Stimulated activated naive B cell treated with anti-CD40 and anti-IgM and Interleukin-4, amounts not matched to agents 10 μg/mL and 1 μg/mL and 100 μg/mL, for 72 hours (primary cell): Measurements from ENCODE around the gene CDH23.
"Not testable (repeated sequence)": the region's sequence is repeated elsewhere in the genome, so short reads cannot be mapped to it uniquely, and the experiment has no call there.

Experiments used
- ATAC-seq, 2 donors: fragments of 150-1000 bp; cut with Tn5 transposase; replicated peaks; 2 replicates each; pipeline ENCODE4 v1.10.0; 2021; ENCODE audit warnings: moderate library complexity in 1 of 2
- DNase-seq: peaks from one replicate; pipeline ENCODE4 v3.0.0; 2021
- H3K27ac Mint-ChIP-seq: one replicate; pipeline ENCODE4 v1.8.0; 2022; ENCODE audit warnings: mild to moderate bottlenecking, mixed read lengths
- H3K27me3 Mint-ChIP-seq, 2 donors: one replicate each; pipeline ENCODE4 v1.8.0; 2022; ENCODE audit warnings: mixed read lengths in 2 of 2
- H3K36me3 Mint-ChIP-seq, 2 donors: one replicate each; pipeline ENCODE4 v1.8.0; 2022; ENCODE audit warnings: mixed read lengths in 2 of 2, mild to moderate bottlenecking in 1 of 2
- H3K4me1 Mint-ChIP-seq, 2 donors: one replicate each; pipeline ENCODE4 v1.8.0; 2022; ENCODE audit warnings: mixed read lengths in 2 of 2, mild to moderate bottlenecking in 1 of 2
- H3K4me3 Mint-ChIP-seq, 2 donors: one replicate each; pipeline ENCODE4 v1.8.0; 2022; ENCODE audit warnings: mild to moderate bottlenecking in 2 of 2, mixed read lengths in 2 of 2, moderate library complexity in 1 of 2
- H3K9me3 Mint-ChIP-seq, 2 donors: one replicate each; pipeline ENCODE4 v1.8.0; 2022; ENCODE audit warnings: mixed read lengths in 2 of 2, mild to moderate bottlenecking in 1 of 2

The CDH23 gene

DNA sequence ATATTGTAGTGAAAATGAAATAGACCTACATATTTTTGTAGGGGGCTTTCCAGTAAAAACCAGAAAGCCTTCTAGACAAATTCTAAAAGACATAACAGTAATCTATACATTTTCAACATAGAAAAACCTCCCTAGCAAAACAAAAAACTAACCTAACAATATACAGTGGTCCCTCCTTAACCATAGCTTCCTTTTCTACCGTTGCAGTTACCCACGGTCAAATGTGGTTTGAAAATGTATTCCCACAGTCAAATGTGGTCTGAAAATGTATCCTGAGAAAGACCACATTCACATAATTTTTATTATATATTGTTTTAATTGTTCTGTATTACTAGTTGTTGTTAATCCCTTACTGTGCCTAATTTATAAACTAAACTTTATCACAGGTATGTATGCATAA, 448.0 kb downstream of the CDH23 start:
- ATAC-seq (no peak), DNase-seq (no peak)
- Mint-ChIP-seq H3K4me3 (no peak overlapping the region), H3K27ac (no peak overlapping the region), H3K36me3 (peaks cover 3 to 20% of the 10 kb centered on the region in 2 donors), H3K4me1 (peaks cover 34 to 76% of the 10 kb centered on the region in 2 donors), H3K9me3 (no peaks in the 10 kb centered on the region), H3K27me3 (no peaks in the 10 kb centered on the region)

DNA sequence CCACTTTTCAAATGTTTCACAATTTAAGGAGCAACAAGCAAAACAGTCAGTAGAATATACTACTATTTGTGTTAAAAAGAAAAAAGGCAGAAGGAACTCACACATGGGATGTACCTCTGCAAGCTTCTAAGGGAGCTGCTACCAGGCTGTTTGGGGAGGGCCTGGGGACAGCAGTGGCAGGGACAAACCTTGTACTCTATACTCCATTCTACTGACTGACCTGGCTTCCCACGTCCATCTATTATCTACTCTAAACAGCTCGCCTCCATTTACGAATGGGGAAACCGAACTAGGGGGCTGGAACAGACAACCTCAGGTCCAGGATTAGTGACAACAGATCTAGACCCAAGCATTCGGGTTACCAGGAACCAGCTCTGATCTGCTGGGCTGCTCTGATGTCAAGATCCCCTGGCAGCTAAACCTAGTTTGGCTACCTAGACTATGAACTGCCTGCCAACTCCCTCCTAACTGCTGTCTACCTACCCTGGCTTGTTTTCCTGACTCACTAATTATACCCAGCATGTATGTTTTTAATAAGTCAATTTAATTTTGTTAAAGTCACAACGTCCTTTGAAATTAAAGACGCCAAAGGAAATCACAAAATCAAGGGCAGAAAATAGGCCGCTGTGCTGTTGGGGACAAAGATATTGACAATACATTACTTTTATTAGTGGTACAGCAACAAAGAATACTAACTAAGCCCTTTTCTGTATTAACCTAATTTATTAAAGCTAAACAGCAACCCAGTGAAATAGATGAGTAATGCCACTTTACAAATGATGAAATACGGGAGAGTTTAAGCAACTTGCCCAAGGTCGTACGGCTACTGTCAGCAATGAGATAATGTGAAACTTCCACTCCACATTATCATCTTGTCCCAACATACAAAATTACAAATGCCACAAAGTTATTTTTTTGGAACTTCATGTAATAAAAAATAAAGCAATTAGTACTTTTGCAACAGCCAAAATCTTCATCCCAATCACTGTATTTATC, 449.0 kb downstream of the CDH23 start:
- Mint-ChIP-seq H3K36me3 (peaks cover 3 to 23% of the 10 kb centered on the region in 2 donors), H3K9me3 (no peaks in the 10 kb centered on the region), H3K4me1 (peaks cover 34 to 76% of the 10 kb centered on the region in 2 donors), H3K27ac (no peak overlapping the region), H3K4me3 (no peak overlapping the region), H3K27me3 (no peaks in the 10 kb centered on the region)
- ATAC-seq = no peak
- DNase-seq = no peak

DNA sequence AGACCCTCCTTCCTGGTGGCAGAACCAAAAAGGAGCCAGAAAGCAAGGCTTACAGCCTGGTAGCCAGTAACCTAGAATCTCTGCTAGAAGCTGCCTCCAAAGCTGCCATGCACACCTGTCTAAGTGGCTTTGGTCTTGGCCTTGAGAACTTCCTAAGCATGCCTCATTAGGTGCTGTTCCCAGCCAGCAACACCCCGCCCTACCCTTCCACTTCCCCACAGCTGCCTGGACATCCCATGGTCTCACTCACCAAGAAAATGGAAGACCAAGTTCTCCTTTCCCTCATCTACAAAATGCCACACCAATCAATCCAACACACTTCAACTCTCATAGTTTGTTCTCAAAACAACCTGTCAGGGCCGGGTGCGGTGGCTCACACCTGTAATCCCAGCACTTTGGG, 450.1 kb downstream of the CDH23 start:
- no peak overlapping the region for H3K4me3 Mint-ChIP-seq
- peaks cover 0 to 2% of the 10 kb centered on the region in 2 donors for H3K9me3 Mint-ChIP-seq
- H3K36me3 Mint-ChIP-seq = peaks cover 3 to 23% of the 10 kb centered on the region in 2 donors
- H3K27me3 Mint-ChIP-seq = no peaks in the 10 kb centered on the region
- DNase-seq (no peak), ATAC-seq (no peak)
- no peak overlapping the region for H3K27ac Mint-ChIP-seq
- H3K4me1 Mint-ChIP-seq = peaks cover 35 to 76% of the 10 kb centered on the region in 2 donors

DNA sequence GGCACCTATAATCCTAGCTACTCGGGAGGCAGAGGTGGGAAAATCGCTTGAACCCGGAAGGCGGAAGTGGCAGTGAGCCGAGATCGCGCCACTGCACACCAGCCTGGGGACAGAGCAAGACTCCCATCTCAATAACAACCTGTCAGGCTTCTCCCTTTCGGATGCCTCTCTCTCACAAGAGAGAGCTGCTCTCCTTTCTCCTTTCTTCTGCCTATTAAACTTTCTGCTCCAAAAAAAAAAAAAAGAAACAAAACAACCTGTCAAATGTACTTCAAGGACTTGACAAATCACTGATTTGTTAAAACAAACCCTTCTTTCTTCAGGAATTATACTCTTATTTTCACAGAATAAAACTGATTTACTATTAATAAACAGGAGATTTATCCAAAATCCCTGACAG, 450.7 kb downstream of the CDH23 start:
- peaks cover 3 to 23% of the 10 kb centered on the region in 2 donors for H3K36me3 Mint-ChIP-seq
- DNase-seq (no peak), ATAC-seq (no peak)
- H3K27ac Mint-ChIP-seq = no peak overlapping the region
- no peak overlapping the region for H3K4me3 Mint-ChIP-seq
- H3K27me3 Mint-ChIP-seq = no peaks in the 10 kb centered on the region
- peaks cover 0 to 2% of the 10 kb centered on the region in 2 donors for H3K9me3 Mint-ChIP-seq
- peaks cover 40 to 76% of the 10 kb centered on the region in 2 donors for H3K4me1 Mint-ChIP-seq

DNA sequence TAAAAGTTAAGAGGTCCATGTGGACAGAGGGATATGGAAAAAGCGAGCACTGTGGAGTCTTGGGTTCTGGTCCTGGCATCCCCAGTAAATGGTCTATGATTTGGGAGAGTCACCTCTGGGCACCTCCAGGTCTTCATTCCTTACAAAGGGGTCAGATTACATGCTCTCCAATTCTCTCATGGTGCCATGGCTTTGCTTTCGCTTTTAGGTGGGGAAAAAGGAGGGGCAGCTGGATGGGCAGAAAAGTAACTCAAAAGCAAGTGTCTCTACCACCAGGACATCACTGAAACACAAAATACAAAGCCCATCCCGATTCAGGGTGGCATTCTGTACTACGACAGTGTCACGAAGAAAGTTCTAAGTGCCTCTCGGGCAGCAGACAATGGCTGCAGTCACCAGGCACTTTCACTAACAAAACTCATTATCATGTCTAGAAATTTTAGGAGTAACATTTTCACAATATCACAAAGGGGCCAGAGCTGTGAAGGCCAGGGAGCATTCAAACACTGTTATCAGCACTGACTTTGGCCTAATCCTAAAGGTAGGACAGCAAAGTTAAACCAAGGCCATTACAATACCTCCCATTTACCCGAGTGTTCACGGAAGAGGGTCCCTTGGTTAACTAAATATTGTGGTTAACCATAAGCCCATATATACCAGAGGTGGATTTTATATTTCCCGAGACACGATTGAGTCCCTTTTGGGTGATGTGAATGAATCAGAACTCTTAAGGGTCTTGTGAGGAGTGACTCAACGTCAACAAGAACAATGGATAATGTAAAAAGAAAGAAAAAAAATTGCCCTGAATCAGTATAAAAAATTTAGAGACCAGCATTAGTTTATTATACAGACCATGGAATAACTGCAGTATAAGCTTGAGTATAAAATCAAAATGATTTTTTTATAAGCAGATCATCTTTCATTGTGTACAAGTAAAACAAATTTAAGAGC, 451.9 kb downstream of the CDH23 start:
- Mint-ChIP-seq H3K36me3 (peaks cover 3 to 16% of the 10 kb centered on the region in 2 donors), H3K4me1 (peaks cover 35 to 69% of the 10 kb centered on the region in 2 donors), H3K4me3 (no peak overlapping the region), H3K9me3 (peaks cover 0 to 2% of the 10 kb centered on the region in 2 donors), H3K27me3 (no peaks in the 10 kb centered on the region), H3K27ac (peak overlapping the region; percentile 32)
- ATAC-seq (no peak), DNase-seq (no peak)

DNA sequence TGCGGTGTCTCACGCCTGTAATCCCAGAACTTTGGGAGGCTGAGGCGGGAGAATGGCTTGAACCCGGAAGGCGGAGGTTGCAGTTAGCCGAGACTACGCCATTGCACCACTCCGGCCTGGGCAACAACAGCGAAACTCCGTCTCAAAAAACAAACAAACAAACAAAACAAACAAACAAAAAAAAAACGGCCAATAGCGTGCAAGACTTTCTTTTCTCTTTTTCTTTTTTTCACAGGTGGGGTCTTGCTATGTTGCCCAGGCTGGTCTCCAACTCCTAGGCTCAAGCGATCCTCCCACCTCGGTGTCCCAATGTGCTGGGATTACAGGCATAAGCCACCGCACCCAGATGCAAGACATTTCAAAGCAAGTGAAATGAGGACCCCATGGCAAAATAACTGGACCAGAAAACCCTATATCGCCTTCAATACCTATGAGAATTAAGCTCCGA, 452.8 kb downstream of the CDH23 start:
- no peaks in the 10 kb centered on the region for H3K27me3 Mint-ChIP-seq
- DNase-seq (no peak), ATAC-seq (no peak)
- H3K4me1 Mint-ChIP-seq = peaks cover 35 to 61% of the 10 kb centered on the region in 2 donors
- no peak overlapping the region for H3K27ac Mint-ChIP-seq
- H3K9me3 Mint-ChIP-seq = peaks cover 0 to 2% of the 10 kb centered on the region in 2 donors
- H3K36me3 Mint-ChIP-seq = peaks cover 3 to 16% of the 10 kb centered on the region in 2 donors
- peak overlapping the region; percentile 86 to 89 for H3K4me3 Mint-ChIP-seq

DNA sequence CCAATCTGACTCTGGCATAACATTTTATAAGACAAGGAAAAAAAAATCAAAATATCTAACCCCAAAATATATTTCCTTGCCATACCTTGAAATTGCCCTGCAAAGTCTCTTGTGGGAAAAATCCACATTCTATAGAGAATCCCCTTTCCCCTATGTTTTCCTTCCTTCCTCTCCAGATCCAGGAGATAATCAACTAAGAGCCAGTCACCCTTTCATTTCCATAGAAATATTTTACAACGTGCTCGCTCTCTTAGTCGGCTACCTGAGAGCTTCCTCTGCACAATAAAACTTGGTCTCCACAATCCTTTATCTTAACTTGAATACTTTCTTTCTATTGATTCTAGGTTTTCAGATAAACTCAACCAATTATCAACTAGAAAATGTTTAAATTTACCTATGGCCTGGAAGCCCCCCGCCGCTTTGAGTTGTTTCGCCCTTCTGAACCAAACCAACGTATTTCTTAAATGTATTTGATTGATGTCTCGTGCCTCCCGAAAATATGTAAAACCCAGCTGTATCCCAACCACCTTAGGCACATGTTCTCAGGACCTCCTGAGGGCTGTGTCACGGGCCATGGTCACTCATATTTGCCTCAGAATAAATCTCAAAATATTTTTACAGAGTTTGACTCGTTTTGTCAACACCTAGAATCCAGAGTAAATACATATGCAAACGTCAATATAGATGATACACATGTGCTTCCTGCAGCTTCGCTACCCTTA, 453.5 kb downstream of the CDH23 start:
- Mint-ChIP-seq H3K27ac (peak overlapping the region; percentile 91), H3K4me3 (peak overlapping the region; percentile 86 to 89), H3K4me1 (peaks cover 33 to 60% of the 10 kb centered on the region in 2 donors), H3K36me3 (peaks cover 3 to 13% of the 10 kb centered on the region in 2 donors), H3K9me3 (peaks cover 0 to 2% of the 10 kb centered on the region in 2 donors), H3K27me3 (no peaks in the 10 kb centered on the region)
- ATAC-seq = no peak
- no peak for DNase-seq

DNA sequence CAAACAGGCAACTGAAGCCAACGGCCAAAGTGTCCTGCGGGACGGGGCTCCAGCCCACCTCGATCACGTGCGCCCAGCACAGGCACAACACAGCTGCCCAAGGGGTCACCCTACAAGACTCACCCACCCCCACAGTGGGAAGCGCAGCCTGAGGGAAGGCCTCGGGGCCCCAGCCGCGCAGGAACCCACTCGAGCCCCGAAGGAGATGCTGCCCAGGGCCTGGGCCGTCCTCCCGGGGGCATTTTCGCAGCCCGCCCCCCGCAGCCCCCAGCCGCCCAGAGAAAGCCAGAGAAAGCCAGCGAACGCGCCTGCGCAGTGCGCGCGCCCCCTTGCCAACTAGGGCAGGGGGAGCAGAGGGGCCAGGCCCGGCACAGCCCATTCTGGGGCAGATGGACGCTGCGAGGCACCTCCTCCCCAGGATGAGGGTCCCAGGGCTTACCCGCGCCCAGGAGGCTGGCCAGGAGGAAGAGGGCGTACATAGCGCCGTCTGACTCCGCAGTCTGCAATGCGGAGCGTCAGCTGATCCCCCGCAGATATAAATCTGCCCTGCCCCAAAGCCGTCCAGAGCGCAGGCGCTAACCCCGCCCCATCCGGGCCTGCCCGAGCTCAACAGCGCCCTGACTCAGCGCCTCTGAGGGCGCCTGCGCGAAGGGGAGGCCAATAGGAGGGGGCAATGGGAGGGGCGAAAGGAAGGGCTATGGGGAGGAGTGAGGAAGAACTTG, 454.2 kb downstream of the CDH23 start, which contains the start of gene PSAP:
PSAP (minus strand) TSS at position 509 of the 722 bp plus-strand sequence; CDS start at position 479, 30 bp downstream.
- Mint-ChIP-seq H3K9me3 (peaks cover 0 to 2% of the 10 kb centered on the region in 2 donors), H3K27me3 (no peaks in the 10 kb centered on the region), H3K27ac (peak within 1 kb of the TSS; percentile 91), H3K4me3 (peak within 1 kb of the TSS; percentile 86 to 89), H3K4me1 (peaks cover 33 to 54% of the 10 kb centered on the region in 2 donors), H3K36me3 (peaks cover 3 to 13% of the 10 kb centered on the region in 2 donors)
- DNase-seq (peak; percentile 97), ATAC-seq (peak; percentile 97 to 98)

DNA sequence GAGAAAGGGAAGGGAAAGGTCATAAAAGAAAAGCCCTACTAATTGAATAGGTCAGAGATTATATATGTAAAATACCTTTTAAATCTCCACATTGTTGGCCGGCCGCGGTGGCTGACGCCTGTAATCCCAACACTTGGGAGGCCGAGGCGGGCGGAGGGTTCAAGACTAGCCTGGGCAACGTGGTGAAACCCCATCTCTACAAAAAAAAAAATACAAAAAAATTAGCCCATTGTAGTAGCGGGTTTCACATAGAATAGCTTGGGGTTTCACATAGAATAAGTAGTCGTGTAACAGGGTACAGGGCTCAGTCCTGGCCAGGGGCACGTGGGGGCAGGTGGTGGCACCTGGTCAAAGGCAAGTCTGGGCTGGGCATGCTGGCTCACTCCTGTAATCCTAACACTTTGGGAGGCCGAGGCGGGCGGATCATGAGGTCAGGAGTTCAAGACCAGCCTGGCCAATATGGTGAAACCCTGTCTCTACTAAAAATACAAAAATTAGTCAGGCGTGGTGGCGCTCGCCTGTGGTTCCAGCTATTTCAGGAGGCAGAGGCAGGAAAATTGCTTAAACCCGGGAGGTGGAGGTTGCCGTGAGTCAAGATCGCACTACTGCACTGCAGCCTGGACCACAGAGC, 454.9 kb downstream of the CDH23 start:
- H3K4me1 Mint-ChIP-seq = peaks cover 33 to 54% of the 10 kb centered on the region in 2 donors
- H3K9me3 Mint-ChIP-seq, H3K27me3 Mint-ChIP-seq, DNase-seq: not testable (repeated sequence)
- ATAC-seq = peak; percentile 11 to 22
- peaks cover 3 to 13% of the 10 kb centered on the region in 2 donors for H3K36me3 Mint-ChIP-seq
- peak overlapping the region; percentile 91 for H3K27ac Mint-ChIP-seq
- H3K4me3 Mint-ChIP-seq = peak overlapping the region; percentile 86 to 89

DNA sequence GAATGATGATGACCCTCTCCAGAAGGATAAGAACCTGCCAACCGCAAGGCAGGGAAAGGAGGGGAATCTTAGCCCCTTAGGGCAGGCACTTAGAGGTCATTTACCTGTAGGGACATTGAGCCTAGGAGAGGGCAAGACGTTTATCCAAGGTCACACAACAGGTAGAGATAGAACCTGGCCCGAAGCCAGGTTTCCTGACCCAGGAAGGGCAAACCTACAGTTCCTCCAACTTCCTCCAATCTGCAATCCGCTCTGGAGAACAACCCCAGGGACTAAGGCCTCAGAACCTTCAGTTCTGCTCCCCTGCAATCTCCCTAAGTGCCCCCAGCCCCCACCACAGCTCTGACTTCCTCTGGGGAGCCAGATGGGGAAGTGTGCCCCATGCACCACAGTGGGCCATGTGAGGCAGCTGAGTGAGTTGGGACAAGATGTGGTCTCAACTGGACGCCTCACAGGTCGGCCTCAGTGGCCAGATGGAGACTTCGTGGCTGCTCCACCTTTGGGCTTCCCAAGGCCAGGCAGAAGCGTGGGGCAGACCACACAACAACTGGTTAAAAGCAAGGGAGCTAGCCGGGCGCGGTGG, 455.7 kb downstream of the CDH23 start:
- DNase-seq (no peak), ATAC-seq (peak in 1 of 2 donors; percentile 14)
- H3K36me3 Mint-ChIP-seq = peaks cover 0 to 8% of the 10 kb centered on the region in 2 donors
- peaks cover 31 to 46% of the 10 kb centered on the region in 2 donors for H3K4me1 Mint-ChIP-seq
- H3K9me3 Mint-ChIP-seq = peaks cover 0 to 2% of the 10 kb centered on the region in 2 donors
- H3K4me3 Mint-ChIP-seq = peak overlapping the region in 1 of 2 donors; percentile 28
- H3K27me3 Mint-ChIP-seq = no peaks in the 10 kb centered on the region
- H3K27ac Mint-ChIP-seq = peak overlapping the region; percentile 68

DNA sequence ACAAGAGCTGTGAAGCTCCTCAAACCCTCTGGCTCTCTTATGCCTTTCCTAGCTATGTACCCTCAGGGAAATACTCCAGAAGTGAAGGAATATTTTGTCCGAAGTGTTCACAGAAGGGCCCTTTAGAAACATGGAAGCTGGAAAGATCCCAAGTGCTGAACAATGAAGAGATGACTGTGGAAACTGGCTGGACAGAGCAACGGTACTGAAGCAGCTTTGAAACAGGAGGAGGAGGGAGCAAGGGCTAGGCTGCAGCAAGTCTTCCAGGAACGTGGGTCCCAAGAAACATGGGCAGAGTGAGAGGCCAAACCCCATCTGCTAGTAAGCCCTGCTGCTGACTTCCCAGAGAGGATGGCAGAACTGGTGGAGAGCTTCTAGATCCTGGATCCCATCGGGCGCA, 457.3 kb downstream of the CDH23 start:
- H3K4me3 Mint-ChIP-seq = no peak overlapping the region
- H3K27me3 Mint-ChIP-seq = no peaks in the 10 kb centered on the region
- peaks cover 30 to 40% of the 10 kb centered on the region in 2 donors for H3K4me1 Mint-ChIP-seq
- ATAC-seq = no peak
- peaks cover 0 to 3% of the 10 kb centered on the region in 2 donors for H3K36me3 Mint-ChIP-seq
- H3K27ac Mint-ChIP-seq = no peak overlapping the region
- H3K9me3 Mint-ChIP-seq = peaks cover 0 to 2% of the 10 kb centered on the region in 2 donors
- DNase-seq = no peak

DNA sequence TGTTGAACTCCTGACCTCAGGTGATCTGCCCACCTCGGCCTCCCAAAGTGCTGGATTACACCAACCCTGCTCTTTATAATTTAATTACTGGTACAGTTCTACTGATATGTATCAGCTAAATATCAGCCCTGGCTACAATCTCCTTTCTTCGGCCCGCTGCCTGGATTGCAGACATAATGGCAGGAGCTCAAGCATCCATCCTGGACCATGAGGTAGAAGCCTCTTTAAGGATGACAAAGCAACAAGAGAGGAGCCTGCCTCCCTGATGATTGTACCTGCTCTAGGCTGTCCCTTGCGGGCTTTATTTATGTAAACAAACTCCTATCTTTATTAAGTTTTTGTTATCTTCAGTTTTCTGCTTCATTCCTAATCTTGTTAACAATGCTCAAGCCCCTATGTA, 459.9 kb downstream of the CDH23 start:
- Mint-ChIP-seq H3K9me3 (no peaks in the 10 kb centered on the region), H3K36me3 (no peaks in the 10 kb centered on the region), H3K27ac (no peak overlapping the region), H3K4me3 (no peak overlapping the region), H3K27me3 (no peaks in the 10 kb centered on the region), H3K4me1 (peaks cover 32 to 40% of the 10 kb centered on the region in 2 donors)
- ATAC-seq = no peak
- no peak for DNase-seq
